ENCODE data around the gene RAB3GAP2. TPM values are rescaled to one million over a fixed set of nuclear protein-coding genes. Genes with fewer than 3 reads are reported as not detected.
A peak's percentile ranks its signal among the peaks of the same experiment; 100 is the strongest.

Gene RAB3GAP2
- total RNA-seq, 4 donors from 2014 or later, result 19.9 to 35.3 (median 27.3) TPM

DNA sequence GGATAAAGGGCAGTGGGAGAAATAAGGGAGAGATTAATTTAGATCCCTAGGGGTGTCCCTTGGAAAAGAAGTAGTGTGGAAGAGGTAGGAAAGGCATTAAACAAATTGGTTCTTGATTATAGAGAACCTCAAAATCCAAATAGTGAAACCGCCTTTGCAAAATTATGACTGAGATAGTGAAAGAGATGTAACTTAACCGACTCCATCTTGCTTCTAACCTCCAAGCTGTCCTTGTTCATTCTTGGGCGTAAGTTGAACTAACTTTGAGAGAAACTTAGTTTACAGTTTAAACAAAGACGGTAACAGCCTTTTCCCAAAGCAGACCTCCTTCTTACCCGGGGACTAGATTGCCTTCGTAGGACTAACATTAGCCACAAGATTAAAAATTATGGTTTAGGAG, 3.2 kb upstream of the RAB3GAP2 start:
- no peak for TF ChIP-seq POLR2A (IDR thresholded peaks at IDR 0.05)
- no peak for TF ChIP-seq POLR2AphosphoS5 (IDR thresholded peaks at IDR 0.05)
- no peak for TF ChIP-seq EP300 (IDR thresholded peaks at IDR 0.05)
- no peak overlapping the region for H3K4me3 ChIP-seq
- H3K27me3 ChIP-seq, result peaks cover under 1% of the 10 kb centered on the region
- WGBS, 2 donors (ENCODE audit: low coverage in 1 of 2), result 92 to 95% methylated on average over 4 to 6 of the region's 6 CpGs
- no peaks in the 10 kb centered on the region for H3K9me3 ChIP-seq
- no peak for ATAC-seq
- H3K36me3 ChIP-seq, result no peaks in the 10 kb centered on the region
- peaks cover 0 to 18% (median 9%) of the 10 kb centered on the region in 3 donors for H3K4me1 ChIP-seq
- H3K27ac ChIP-seq, result no peak overlapping the region

DNA sequence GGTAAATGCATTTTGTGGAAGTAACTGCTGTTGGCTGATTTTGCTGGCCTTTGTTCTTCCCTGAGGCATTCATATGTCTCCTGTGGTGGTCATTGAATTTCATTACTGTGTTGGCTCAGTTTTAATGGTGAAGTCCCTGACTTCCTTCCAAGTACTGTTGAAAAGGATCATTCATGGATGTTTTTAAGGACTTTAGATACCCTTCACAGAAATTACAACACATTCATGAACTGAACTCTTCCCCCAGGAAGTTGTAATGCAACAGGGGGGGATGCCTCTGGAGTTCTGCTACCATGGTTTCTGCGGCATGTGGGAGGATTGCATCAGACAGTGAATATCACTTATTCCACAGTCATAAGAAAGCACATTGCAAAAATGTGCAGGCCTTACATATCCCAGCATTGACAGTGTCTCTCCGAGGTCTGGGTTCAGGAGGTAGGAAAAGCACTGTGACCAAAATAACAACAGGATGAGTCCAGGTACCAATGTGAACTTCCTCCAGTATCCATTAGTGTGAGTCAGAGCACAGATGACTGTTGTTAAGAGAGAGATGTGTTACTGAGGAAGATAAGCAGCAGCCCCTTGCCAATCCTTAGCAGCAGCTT, 2.1 kb upstream of the RAB3GAP2 start:
- WGBS, 2 donors (ENCODE audit: low coverage in 1 of 2), result 84 to 85% methylated on average over 2 of the region's 2 CpGs
- Histone ChIP-seq H3K4me3 (no peak overlapping the region), H3K4me1 (peaks cover 0 to 29% (median 9%) of the 10 kb centered on the region in 3 donors), H3K36me3 (peaks cover 0 to under 1% of the 10 kb centered on the region in 2 donors), H3K9me3 (no peaks in the 10 kb centered on the region), H3K27me3 (no peaks in the 10 kb centered on the region), H3K27ac (no peak overlapping the region)
- TF ChIP-seq POLR2AphosphoS5 (IDR thresholded peaks at IDR 0.05), result no peak
- TF ChIP-seq, protein P1, sequence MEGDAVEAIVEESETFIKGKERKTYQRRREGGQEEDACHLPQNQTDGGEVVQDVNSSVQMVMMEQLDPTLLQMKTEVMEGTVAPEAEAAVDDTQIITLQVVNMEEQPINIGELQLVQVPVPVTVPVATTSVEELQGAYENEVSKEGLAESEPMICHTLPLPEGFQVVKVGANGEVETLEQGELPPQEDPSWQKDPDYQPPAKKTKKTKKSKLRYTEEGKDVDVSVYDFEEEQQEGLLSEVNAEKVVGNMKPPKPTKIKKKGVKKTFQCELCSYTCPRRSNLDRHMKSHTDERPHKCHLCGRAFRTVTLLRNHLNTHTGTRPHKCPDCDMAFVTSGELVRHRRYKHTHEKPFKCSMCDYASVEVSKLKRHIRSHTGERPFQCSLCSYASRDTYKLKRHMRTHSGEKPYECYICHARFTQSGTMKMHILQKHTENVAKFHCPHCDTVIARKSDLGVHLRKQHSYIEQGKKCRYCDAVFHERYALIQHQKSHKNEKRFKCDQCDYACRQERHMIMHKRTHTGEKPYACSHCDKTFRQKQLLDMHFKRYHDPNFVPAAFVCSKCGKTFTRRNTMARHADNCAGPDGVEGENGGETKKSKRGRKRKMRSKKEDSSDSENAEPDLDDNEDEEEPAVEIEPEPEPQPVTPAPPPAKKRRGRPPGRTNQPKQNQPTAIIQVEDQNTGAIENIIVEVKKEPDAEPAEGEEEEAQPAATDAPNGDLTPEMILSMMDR (IDR thresholded peaks at IDR 0.05), result no peak
- no peak for TF ChIP-seq POLR2A (IDR thresholded peaks at IDR 0.05)
- TF ChIP-seq EP300 (IDR thresholded peaks at IDR 0.05), result no peak
- no peak for ATAC-seq

DNA sequence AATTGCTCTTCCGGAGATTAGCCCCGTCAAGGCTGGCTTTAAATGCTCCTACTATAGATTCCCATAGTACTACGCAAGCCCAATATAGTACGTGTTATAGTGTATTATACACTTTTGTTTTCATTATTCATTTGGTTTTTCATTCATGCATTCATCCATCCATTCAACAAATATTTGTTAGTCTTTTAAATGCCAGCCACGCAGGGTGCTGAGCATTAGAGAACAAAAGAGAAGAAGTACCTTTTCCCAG, 513 bp upstream of the RAB3GAP2 start:
- Histone ChIP-seq H3K27ac (peak overlapping the region; percentile 34 to 89 (median 88)), H3K4me3 (peak overlapping the region; percentile 60 to 85), H3K9me3 (no peaks in the 10 kb centered on the region), H3K36me3 (peaks cover 0 to 5% of the 10 kb centered on the region in 2 donors), H3K27me3 (no peaks in the 10 kb centered on the region), H3K4me1 (peaks cover 0 to 37% (median 9%) of the 10 kb centered on the region in 3 donors)
- WGBS, 2 donors (ENCODE audit: low coverage in 1 of 2), result 1 to 3% methylated on average over 5 of the region's 5 CpGs
- TF ChIP-seq, protein P1 (IDR thresholded peaks at IDR 0.05), result no peak
- TF ChIP-seq EP300 (IDR thresholded peaks at IDR 0.05), result no peak
- ATAC-seq, result no peak

DNA sequence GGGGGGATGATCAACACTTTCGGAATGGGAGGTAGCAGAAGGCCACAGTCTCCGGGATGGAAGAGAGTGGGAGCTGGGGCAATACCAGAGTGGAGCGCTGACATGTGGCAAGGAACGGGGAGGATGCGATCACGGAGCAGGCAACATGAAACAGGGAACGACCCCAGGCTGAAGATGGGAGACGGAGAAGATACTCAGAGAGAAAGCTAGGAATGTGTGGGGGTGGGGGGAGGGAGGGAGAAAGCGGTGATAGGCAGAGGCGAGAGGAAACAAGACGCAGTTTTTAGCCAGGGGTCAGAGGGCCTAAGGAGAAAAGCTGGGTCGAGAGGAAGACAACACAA, 577 bp downstream of the RAB3GAP2 start:
- TF ChIP-seq, protein P1 (IDR thresholded peaks at IDR 0.05), result no peak
- TF ChIP-seq POLR2A (IDR thresholded peaks at IDR 0.05) (no peak), POLR2AphosphoS5 (IDR thresholded peaks at IDR 0.05) (no peak), EP300 (IDR thresholded peaks at IDR 0.05) (no peak)
- no peaks in the 10 kb centered on the region for H3K27me3 ChIP-seq

DNA sequence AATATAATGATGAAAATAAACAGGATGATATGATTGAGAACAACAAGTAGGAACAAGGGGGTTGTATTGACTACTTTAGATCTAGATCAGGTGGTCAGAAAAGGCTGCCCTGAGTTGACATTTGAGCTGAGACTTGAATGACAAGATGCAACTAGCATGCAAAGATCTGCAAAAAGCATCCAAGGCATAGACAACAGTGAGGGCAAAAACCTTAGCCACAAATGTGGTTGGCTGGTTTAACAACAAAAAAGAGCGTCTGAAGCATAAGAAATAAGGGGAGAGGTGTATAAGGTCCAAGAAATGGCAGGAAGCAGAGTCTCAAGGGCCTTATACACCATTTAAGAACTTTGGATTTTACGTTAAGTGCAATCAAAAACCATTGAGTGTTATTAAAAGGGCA, 3.2 kb downstream of the RAB3GAP2 start:
- Histone ChIP-seq H3K36me3 (peaks cover 0 to 24% of the 10 kb centered on the region in 2 donors), H3K4me3 (no peak overlapping the region)
- 88 to 100% methylated on average over 1 to 2 of the region's 2 CpGs for WGBS, 2 donors (ENCODE audit: low coverage in 1 of 2)

More for the DNA sequence above, 577 bp downstream of the RAB3GAP2 start:
- H3K9me3 ChIP-seq, result no peaks in the 10 kb centered on the region
- H3K4me1 ChIP-seq, result peaks cover 0 to 37% (median 9%) of the 10 kb centered on the region in 3 donors
- H3K27ac ChIP-seq, result peak overlapping the region; percentile 37 to 89 (median 88)
- ATAC-seq, result peak; percentile 1
- WGBS, 2 donors (ENCODE audit: low coverage in 1 of 2), result 0 to 1% methylated on average over 9 to 12 of the region's 12 CpGs
- H3K36me3 ChIP-seq, result peaks cover 0 to 16% of the 10 kb centered on the region in 2 donors
- H3K4me3 ChIP-seq, result peak overlapping the region; percentile 60 to 85

More for the DNA sequence above, 3.2 kb downstream of the RAB3GAP2 start:
- no peak for ATAC-seq
- Histone ChIP-seq H3K9me3 (no peaks in the 10 kb centered on the region), H3K27me3 (no peaks in the 10 kb centered on the region), H3K4me1 (peaks cover 0 to 37% (median 9%) of the 10 kb centered on the region in 3 donors), H3K27ac (no peak overlapping the region)
- no peak for TF ChIP-seq POLR2A (IDR thresholded peaks at IDR 0.05)
- no peak for TF ChIP-seq EP300 (IDR thresholded peaks at IDR 0.05)
- TF ChIP-seq, protein P1 (IDR thresholded peaks at IDR 0.05), result no peak
- TF ChIP-seq POLR2AphosphoS5 (IDR thresholded peaks at IDR 0.05), result no peak

Measured in gastroesophageal sphincter (tissue), 4 donors.